NCI-H2029 treated with DMSO at 0.1 percent for 48 hours (cell line): Measurements from ENCODE around the gene EFR3B.
"Not testable (repeated sequence)": the region's sequence is repeated elsewhere in the genome, so short reads cannot be mapped to it uniquely, and the experiment has no call there.

Experiments
- DNase-seq: peaks from one replicate; lab custom pipeline; 2025; lab: John Stamatoyannopoulos, UW

Gene EFR3B

DNA sequence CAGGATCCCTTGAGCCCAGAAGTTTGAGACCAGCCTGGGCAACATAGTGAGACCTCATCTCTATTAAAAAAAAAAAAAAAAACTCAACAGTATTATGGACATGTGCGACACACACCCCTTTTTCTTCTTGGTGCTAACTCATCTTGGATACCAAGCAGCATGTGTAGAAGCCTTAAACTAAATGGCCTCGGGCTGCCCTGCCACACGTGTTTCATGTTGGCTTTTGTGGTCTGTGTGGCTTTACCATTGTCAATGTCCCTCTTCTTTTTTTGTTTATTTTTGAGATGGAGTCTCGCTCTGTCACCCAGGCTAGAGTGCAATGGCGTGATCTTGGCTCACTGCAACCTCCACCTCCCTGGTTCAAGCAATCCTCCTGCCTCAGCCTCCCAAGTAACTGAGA is 109.1 kb downstream of the EFR3B start:
- not testable (repeated sequence) for DNase-seq

DNA sequence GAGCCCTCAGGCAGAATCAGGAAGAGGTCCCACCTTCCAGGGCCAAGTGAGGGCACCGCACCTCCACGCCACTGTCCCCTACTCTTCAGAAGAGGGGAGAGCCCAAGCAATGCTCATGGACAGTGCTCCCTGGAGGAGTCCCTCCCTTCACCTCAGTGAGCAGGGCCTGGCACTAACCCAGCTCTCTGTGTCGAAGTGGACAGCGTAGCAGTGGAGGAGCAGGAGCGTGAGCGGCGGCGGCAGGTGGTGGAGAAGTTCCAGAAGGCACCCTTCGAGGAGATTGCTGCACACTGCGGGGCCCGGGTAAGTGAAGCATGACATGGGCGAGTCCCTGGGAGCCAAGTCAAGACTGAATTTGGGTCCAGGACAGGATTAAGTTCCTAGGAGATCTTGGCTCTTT is 109.8 kb downstream of the EFR3B start:
- no peak for DNase-seq

GRCh38 chr2:25155401-25155800 is 113.5 kb downstream of the EFR3B start:
- no peak for DNase-seq

DNA sequence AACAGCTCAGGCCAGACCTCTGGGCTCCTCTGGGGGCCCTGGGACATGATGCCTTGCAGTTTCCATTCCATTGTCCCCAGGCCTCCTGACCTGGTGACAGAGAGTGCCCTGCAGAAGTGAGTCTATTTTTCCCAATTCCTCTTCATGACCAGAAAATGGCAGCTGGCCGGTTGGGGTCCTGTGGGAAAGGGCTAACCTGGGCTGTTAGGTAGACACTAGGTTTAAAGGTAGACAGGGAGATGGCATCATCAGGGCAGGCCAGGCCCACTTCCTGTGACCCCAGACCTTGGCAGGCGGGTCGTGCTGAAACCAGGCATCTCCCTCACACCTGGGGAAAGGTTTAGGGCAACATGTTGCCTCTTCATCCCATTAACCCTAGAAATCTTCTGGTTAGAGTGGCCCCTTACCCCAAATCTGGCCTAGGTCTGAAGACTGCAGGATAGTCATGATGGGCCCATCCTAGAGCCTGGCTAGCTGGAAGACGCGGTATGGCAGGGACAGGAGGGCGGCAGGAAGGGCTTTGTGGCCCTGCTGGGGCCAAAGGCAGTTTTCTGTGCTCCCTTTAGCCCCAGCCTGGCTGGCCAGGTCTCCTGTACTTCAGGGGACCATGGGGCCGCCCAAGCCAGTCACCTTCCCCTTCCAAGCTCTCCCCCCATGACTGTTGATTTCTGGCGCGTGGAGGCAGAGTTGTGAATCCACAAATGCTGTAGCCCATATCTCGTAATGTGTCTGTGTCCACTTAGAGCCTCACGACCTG is 116.4 kb downstream of the EFR3B start:
- no peak for DNase-seq

DNA sequence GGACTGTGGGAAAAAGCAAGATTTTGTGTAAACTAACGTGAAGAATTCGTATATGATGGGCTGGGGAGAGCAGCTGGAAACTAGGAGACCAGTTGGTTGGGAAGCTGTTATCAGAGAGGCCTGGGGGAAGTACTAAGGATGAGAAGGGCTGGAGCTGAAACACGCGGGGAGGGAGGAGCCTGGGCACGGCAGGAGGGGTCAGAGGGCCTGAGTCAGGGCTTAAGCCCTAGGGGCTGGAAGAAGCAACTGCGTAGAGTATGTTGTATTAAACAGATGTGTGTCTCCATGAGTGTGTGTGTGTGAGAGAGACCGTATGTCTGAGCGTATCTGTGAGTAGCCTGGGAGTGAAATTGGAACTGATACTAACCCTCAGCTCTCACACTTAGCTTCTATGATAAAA is 118.1 kb downstream of the EFR3B start:
- no peak for DNase-seq

DNA sequence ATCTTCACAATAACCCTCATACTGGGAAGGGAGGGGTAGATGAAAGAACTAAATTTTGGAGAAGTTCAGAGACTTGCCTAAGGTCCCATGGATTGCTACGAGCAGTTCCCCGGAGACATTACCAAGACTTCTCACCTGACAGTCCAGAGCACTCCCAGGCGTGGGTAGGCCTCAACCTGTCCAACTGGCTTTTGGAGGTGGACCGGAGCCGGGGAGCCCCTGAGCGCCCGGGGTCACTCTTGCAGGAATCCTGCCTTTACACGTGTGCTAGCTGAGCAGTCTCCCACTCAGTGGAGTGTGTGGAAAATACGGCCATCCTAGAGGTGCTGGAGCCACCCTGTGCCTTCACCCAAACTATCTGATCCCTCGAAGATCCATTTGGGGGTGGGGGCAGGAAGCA is 118.5 kb downstream of the EFR3B start:
- no peak for DNase-seq

GRCh38 chr2:25161055-25161781 is 119.3 kb downstream of the EFR3B start:
- no peak for DNase-seq

DNA sequence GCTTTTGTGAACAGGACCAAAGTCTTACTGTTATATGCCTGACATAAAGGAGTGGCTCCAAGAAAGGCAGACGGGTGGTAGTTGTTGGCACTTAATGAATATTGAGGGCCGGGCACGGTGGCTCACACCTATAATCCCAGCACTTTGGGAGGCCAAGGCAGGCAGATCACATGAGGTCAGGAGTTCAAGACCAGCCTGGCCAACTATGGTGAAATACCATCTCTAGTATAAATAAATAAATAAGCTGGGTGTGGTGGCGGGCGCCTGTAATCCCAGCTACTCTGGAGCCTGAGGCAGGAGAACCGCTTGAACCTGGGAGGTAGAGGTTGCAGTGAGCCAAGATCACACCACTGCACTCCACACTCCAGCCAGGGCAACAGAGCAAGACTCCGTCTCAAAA is 120.2 kb downstream of the EFR3B start:
- not testable (repeated sequence) for DNase-seq

DNA sequence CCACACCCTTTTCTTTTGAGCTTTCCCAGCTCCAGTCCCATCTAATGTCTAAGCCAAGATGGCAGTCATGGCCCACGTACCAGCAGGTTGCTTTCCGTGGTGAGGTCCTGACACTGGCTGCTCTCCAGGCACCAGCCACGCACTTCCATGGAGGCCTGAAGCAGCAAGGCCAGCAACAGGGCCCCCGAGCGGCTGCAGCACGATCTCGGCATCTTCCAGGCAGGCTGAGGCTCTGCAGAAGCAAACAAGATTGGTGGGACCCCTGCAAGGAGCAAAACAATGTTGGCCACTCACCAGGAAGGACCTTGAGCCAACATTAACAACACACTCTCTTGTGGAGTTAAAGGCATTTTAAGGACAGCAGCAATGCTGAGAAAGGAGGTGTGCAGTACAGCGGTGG is 122.7 kb downstream of the EFR3B start:
- no peak for DNase-seq

GRCh38 chr2:25165992-25166875 is 124.4 kb downstream of the EFR3B start:
- DNase-seq, result peak; percentile 37

GRCh38 chr2:25168256-25169072 is 126.6 kb downstream of the EFR3B start, which contains the start of gene POMC:
POMC (minus strand) TSS chr2:25168580; CDS start chr2:25164772, 3,808 bp downstream.
- DNase-seq, result no peak

- no peak for DNase-seq
Measured at GRCh38 chr2:25169073-25169470, 127.2 kb downstream of the EFR3B start.

GRCh38 chr2:25170888-25171287 is 129.0 kb downstream of the EFR3B start:
- DNase-seq, result no peak

DNA sequence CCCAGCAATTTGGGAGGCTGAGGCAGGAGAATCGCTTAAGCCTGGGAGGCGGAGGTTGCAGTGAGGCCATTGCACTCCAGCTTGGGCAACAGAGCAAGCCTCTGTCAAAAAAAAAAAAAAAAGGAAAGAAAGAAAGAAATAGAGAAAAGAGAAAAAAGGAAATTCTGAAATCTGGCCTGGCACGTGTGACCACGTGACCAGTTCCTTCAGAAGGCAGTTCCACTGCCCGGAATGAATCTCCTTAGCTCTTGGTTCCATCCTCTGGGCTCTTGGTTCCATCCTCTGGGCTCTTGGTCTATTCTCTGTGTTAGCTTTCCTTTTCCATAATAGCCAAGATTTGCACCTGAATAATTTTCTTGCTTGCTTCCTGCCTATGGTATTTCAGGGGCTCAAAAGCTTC is 131.8 kb downstream of the EFR3B start:
- no peak for DNase-seq

- no peak for DNase-seq
Measured at GRCh38 chr2:25174192-25174861, 132.5 kb downstream of the EFR3B start.

DNA sequence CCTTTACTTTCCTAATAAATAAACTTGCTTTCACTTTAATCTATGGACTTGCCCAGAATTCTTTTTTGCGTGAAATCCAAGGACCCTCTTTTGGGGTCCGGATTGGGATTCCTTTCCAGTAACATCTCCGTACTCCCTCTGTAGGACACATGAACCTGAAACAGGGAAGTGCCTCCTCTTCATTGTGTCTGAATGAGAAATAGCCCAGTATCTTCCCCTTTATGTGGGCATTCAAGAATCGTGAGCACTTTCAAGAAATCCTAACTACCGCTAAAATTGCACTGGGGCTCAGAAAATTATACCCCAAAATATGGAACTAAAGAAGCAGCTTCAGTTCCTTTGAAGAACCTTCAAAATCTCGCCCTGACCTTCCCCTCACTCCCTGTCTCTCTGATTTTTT is 134.3 kb downstream of the EFR3B start:
- no peak for DNase-seq

DNA sequence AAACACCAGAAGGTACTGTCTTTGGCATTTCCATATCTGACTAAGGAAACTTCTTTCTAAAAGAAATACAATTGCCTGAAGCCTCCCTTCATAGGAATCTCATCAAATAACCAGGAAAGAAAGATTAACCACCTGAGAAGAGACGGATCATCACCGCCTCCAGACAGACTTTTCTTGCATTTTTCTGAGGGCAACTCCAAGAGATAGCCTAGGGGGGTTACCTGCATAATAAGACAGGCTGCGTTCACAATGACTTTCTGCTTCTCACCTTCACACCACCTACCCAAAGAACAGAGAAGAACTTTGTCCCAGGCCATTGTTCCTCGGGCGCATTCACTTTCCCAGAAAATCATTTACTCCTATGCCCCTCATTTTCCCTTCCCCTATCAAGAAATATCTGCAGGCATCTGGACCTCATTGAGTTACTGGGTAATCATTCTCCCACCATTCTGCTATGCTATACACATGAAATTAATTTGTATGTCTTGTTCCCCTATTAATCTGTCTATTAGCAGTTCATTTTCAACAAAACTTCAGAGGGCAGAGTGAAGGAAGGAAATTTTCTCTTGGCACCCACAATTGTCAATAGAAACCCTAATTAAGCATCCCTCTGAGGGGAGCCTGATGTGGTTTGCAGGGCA is 134.8 kb downstream of the EFR3B start:
- DNase-seq, result no peak

DNA sequence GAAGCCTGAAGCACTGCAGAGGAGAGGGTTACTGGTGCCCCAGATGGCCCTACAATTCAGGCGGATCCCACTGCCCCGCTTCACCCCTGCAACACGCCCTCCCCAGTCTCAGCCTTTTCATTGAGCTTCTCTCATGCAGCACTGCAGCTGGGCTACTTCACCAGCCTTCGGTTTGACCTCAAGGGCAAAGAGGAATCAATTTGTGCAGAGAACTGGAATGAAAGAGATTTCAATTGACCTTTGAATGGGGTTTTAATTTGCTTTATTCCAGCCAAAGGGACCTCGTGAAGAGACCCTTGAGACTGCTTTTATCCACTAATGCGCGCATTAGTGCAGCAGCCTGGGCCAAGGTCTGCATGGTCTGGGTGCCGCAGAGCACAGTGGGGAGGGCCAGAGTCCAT is 135.3 kb downstream of the EFR3B start:
- no peak for DNase-seq

DNA sequence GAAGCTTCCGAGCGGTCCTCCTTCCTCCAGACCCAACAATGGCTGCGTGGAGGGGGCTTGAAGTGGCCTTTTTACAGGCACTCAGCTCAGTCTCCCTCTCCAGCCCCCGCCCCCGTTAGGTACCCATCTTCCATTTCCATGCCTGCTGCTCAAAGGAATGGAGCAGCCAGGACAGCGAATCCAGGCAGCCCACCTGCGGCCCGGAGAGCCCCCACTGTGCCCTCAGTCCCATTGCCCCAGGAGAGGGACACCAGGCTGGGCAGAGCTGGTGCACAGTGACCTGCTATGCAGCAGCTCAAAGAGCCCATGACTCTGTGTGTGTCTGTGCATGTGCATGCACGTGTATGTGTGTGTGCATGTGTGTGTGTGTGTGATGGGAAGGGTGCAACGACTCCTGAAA is 137.1 kb downstream of the EFR3B start:
- no peak for DNase-seq

- no peak for DNase-seq
Measured at GRCh38 chr2:25184254-25184653, 142.4 kb downstream of the EFR3B start.
